BLaER1 (cell line): ENCODE measurements around the gene SPDYE16.
"Not testable (repeated sequence)": the region's sequence is repeated elsewhere in the genome, so short reads cannot be mapped to it uniquely, and the experiment has no call there.

Experiments
- H3K27ac ChIP-seq: shearing (Covaris generic); formaldehyde crosslinking; 2 replicates; pipeline ENCODE4 v1.8.1; 2022
- H3K27me3 ChIP-seq: shearing (Covaris generic); formaldehyde crosslinking; 2 replicates; pipeline ENCODE4 v1.8.1; 2022
- H3K36me3 ChIP-seq: shearing (Covaris generic); formaldehyde crosslinking; 2 replicates; pipeline ENCODE4 v1.8.1; 2022
- H3K4me1 ChIP-seq: shearing (Covaris generic); formaldehyde crosslinking; 2 replicates; pipeline ENCODE4 v1.8.1; 2022
- H3K4me2 ChIP-seq: shearing (Covaris generic); formaldehyde crosslinking; 2 replicates; pipeline ENCODE4 v1.8.1; 2022
- H3K4me3 ChIP-seq: shearing (Covaris generic); formaldehyde crosslinking; 2 replicates; pipeline ENCODE4 v1.8.1; 2022
- H3K9ac ChIP-seq: shearing (Covaris generic); formaldehyde crosslinking; 2 replicates; pipeline ENCODE4 v1.8.1; 2022
- H3K9me3 ChIP-seq: shearing (Covaris generic); formaldehyde crosslinking; 2 replicates; pipeline ENCODE4 v1.8.1; 2022
- H4K20me1 ChIP-seq: shearing (Covaris generic); formaldehyde crosslinking; 2 replicates; pipeline ENCODE4 v1.8.1; 2022
- Cebpa-rat ChIP-seq: shearing (Covaris generic); IDR thresholded peaks from 2 replicates; pipeline ENCODE4 v1.8.1; 2022

The SPDYE16 gene

GRCh38 chr7:76507723-76508406 lies 35.2 kb downstream of the SPDYE16 start:
- Histone ChIP-seq H3K4me3 (no peak overlapping the region), H3K27me3 (no peaks in the 10 kb centered on the region), H3K9ac (no peak overlapping the region), H3K4me1 (peaks cover 14% of the 10 kb centered on the region), H3K36me3 (peaks cover 36% of the 10 kb centered on the region), H3K27ac (no peak overlapping the region), H3K4me2 (no peak overlapping the region), H4K20me1 (no peaks in the 10 kb centered on the region), H3K9me3 (no peaks in the 10 kb centered on the region)
- TF ChIP-seq Cebpa-rat = no peak

- Histone ChIP-seq H3K4me1 (peaks cover 10% of the 10 kb centered on the region), H3K36me3 (peaks cover 46% of the 10 kb centered on the region)
- H4K20me1 ChIP-seq, H3K9ac ChIP-seq, H3K4me2 ChIP-seq, H3K27ac ChIP-seq, H3K4me3 ChIP-seq, H3K9me3 ChIP-seq, H3K27me3 ChIP-seq: not testable (repeated sequence)
Measured at GRCh38 chr7:76506643-76507042, 36.5 kb downstream of the SPDYE16 start.

GRCh38 chr7:76506081-76506440 lies 37.0 kb downstream of the SPDYE16 start:
- Histone ChIP-seq H3K9me3 (no peaks in the 10 kb centered on the region), H3K4me3 (no peak overlapping the region), H4K20me1 (no peaks in the 10 kb centered on the region), H3K27ac (no peak overlapping the region), H3K27me3 (no peaks in the 10 kb centered on the region), H3K9ac (no peak overlapping the region), H3K4me2 (no peak overlapping the region), H3K4me1 (peaks cover 10% of the 10 kb centered on the region), H3K36me3 (peaks cover 48% of the 10 kb centered on the region)
- TF ChIP-seq Cebpa-rat = no peak

- H3K4me3 ChIP-seq = no peak overlapping the region
- TF ChIP-seq Cebpa-rat = no peak
- no peaks in the 10 kb centered on the region for H4K20me1 ChIP-seq
- H3K9ac ChIP-seq = no peak overlapping the region
- no peaks in the 10 kb centered on the region for H3K27me3 ChIP-seq
- H3K9me3 ChIP-seq = no peaks in the 10 kb centered on the region
- peaks cover 8% of the 10 kb centered on the region for H3K4me1 ChIP-seq
- no peak overlapping the region for H3K27ac ChIP-seq
- H3K36me3 ChIP-seq = peaks cover 52% of the 10 kb centered on the region
- no peak overlapping the region for H3K4me2 ChIP-seq
Measured at GRCh38 chr7:76505168-76506080, 37.7 kb downstream of the SPDYE16 start.

DNA sequence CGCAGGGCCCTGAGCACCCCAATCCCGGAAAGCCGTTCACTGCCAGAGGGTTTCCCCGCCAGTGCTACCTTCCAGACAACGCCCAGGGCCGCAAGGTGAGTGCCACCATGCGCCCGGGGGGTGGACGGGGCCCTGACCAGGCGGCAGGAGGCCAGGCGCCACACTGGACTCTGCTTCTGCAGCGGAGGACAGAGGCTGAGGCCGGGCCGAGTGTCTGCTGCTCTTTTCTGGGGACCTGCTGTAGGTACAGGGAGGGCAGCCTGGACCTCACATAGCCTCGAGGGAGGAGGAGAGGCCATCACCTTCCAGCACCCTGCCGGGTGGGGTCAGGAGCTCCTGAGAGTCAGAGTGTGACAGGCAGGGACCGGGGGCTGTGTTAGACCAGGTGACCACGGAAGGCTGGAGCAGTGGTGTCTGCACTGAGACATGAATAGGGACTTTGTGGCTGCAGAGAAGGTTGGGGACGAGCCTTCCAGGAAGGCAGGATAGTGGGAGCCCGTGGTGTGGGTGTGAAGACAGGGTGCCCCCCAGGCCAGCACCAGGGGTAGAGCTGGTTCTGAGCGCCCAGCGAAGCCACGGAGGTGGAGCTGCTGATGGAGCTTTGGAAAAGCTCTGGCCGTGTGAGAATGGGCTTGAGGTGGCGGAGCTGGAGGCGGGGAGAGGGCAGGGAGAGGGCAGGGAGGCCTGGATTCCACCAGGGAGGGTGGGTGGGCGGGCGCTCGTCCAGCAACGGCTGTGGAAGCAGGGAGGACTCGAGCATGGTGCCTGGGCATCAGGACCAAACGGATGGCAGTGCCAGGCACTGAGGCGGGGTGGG lies 38.5 kb downstream of the SPDYE16 start:
- H4K20me1 ChIP-seq, H3K4me1 ChIP-seq, H3K27ac ChIP-seq, H3K27me3 ChIP-seq, H3K4me3 ChIP-seq, H3K9me3 ChIP-seq, H3K4me2 ChIP-seq, H3K9ac ChIP-seq: not testable (repeated sequence)
- H3K36me3 ChIP-seq = peaks cover 52% of the 10 kb centered on the region

GRCh38 chr7:76503244-76503643 lies 39.9 kb downstream of the SPDYE16 start:
- not testable (repeated sequence) for H3K9ac ChIP-seq, H3K9me3 ChIP-seq, H3K4me3 ChIP-seq, H3K4me2 ChIP-seq, H3K27me3 ChIP-seq, H3K27ac ChIP-seq, H4K20me1 ChIP-seq, H3K4me1 ChIP-seq
- peaks cover 52% of the 10 kb centered on the region for H3K36me3 ChIP-seq

DNA sequence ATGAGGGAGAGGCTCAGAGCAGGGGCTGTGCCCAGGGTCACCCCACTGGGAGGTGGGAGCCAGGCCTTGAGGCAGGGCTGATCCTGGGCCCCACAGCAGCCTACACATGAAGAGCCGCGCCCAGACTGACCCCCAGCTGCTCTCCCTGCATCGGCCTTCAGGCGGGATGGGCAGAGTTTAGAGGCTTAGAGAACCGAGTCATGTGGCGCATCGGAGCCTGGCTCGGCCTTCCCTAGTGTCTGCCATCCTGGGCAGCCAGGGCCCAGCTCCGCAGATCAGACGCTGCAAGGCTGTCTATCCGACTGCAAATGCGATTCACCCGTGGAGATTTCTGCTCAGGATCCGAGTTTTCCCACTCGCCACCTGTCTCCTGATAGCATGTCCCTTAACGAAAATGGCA lies 40.3 kb downstream of the SPDYE16 start:
- not testable (repeated sequence) for H3K9ac ChIP-seq, H4K20me1 ChIP-seq, H3K4me3 ChIP-seq, H3K27me3 ChIP-seq, H3K4me2 ChIP-seq, H3K27ac ChIP-seq, H3K4me1 ChIP-seq, H3K9me3 ChIP-seq
- H3K36me3 ChIP-seq = peaks cover 49% of the 10 kb centered on the region

GRCh38 chr7:76502224-76502623 lies 40.9 kb downstream of the SPDYE16 start:
- H3K36me3 ChIP-seq = peaks cover 43% of the 10 kb centered on the region
- not testable (repeated sequence) for H3K27me3 ChIP-seq, H4K20me1 ChIP-seq, H3K4me2 ChIP-seq, H3K4me1 ChIP-seq, H3K9ac ChIP-seq, H3K27ac ChIP-seq, H3K4me3 ChIP-seq, H3K9me3 ChIP-seq

DNA sequence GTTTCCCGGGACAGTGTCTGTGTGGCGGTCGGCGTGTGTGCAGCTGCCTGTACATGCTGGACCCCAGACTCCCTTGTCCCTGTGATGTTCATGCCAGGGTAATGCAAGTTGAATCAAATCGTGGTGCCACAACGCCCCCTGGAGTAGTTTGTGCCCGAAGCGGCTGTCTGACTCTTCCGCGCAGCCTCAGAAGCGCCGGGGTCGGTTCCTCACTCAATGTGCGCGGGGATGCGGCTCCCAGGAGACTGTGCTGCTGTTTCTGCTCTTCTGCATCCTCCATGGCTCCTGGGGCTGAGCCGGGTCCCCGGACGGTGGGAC lies 43.2 kb downstream of the SPDYE16 start:
- H3K4me3 ChIP-seq, H3K27me3 ChIP-seq, H4K20me1 ChIP-seq, H3K4me2 ChIP-seq, H3K9me3 ChIP-seq, H3K4me1 ChIP-seq, H3K9ac ChIP-seq, H3K27ac ChIP-seq: not testable (repeated sequence)
- peaks cover 21% of the 10 kb centered on the region; the same call in 1 of the 2 replicates for H3K36me3 ChIP-seq

GRCh38 chr7:76499201-76499923 lies 43.7 kb downstream of the SPDYE16 start:
- not testable (repeated sequence) for H3K9ac ChIP-seq, H3K4me3 ChIP-seq

DNA sequence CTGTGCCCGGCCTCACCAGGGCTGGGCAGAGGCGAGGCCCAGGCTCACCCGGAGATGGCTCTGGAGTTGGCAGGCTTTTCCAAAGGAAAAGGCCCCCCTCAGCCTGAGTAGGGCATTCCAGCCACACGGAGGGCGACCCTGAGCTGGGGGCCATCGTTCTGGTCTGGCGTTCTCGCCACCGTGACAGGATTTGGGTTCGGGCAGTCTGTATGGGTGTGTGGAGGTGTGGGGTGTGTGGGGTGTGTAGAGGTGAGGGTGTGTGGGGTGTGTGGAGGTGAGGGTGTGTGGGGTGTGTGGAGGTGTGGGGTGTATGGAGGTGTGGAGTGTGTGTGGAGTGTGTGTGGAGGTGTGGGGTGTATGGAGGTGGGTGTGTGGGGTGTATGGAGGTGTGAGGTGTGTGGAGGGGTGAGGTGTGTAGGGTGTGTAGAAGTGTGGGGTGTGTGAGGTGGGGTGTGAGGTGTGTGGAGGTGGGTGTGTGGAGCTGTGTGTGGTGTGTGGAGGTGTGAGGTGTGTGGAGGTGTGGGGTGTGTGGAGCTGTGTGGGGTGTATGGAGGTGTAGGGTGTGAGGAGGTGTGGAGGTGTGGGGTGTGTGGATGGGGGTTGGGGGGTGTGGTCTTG lies 44.4 kb downstream of the SPDYE16 start:
- H3K9me3 ChIP-seq, H3K27ac ChIP-seq, H3K27me3 ChIP-seq, H3K9ac ChIP-seq, H3K4me2 ChIP-seq, H3K4me3 ChIP-seq, H4K20me1 ChIP-seq, H3K4me1 ChIP-seq: not testable (repeated sequence)
- peaks cover 21% of the 10 kb centered on the region; the same call in 1 of the 2 replicates for H3K36me3 ChIP-seq

More at GRCh38 chr7:76499201-76499923, 43.7 kb downstream of the SPDYE16 start:
- H4K20me1 ChIP-seq, H3K4me1 ChIP-seq, H3K27me3 ChIP-seq, H3K4me2 ChIP-seq, H3K9me3 ChIP-seq, H3K27ac ChIP-seq: not testable (repeated sequence)
- peaks cover 21% of the 10 kb centered on the region; the same call in 1 of the 2 replicates for H3K36me3 ChIP-seq

DNA sequence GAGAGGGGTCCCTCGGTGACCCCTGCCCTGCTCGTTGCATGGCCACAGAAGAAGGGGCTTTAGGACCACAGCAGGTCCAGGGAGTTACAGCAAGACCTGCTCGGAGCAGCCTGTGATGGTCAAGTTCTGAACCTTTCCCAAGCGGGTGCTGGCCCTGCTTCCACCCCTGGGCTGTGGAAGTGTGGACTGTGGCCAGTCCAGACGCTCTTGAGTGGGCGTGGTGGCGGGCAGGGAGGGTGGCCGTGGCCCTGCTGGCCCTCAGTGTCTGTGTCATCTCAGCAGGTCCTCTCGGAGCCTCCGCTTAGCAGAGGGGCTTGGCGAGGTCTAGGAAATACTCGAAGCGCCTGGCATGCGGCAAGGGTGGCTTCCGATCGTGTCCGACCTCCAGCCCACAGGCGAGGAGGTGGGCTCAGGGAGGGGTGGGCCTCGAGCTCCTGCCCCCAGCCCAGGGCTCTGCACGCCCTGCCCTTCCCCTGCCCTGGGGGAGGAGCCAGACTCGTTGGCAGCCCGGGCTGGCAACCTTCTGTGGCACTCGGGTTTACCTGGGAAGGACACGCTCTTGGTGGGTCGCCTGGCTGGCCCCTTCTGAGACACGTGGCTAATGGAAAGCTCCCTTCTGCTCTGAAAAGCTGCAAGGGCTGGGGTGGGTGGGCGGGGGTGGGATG lies 45.0 kb downstream of the SPDYE16 start:
- not testable (repeated sequence) for H3K27ac ChIP-seq, H3K4me1 ChIP-seq, H4K20me1 ChIP-seq, H3K27me3 ChIP-seq, H3K9ac ChIP-seq, H3K9me3 ChIP-seq, H3K4me3 ChIP-seq, H3K4me2 ChIP-seq
- peaks cover 18% of the 10 kb centered on the region; the same call in 1 of the 2 replicates for H3K36me3 ChIP-seq

GRCh38 chr7:76495717-76496116 lies 47.4 kb downstream of the SPDYE16 start:
- H3K4me1 ChIP-seq, H3K27ac ChIP-seq, H3K4me3 ChIP-seq, H3K36me3 ChIP-seq, H3K27me3 ChIP-seq, H3K4me2 ChIP-seq, H4K20me1 ChIP-seq, H3K9me3 ChIP-seq, H3K9ac ChIP-seq: not testable (repeated sequence)
